Hepatocyte (in vitro differentiated cells): ENCODE measurements around the gene TCP11L1. TPM values are rescaled to one million over a fixed set of nuclear protein-coding genes. Genes with fewer than 3 reads are reported as not detected.

ENCODE experiments used
- DNase-seq: peaks from one replicate; pipeline ENCODE4 v3.0.0-alpha.2; 2016; ENCODE audit warnings: low spot score
- H2AFZ ChIP-seq: fragments of 200-600 bp; sonication (generic); 2 replicates; pipeline ENCODE4 v1.6.0; 2016; ENCODE audit warnings: antibody characterized with exemption, mild to moderate bottlenecking
- H3K27ac ChIP-seq: fragments of 200-600 bp; sonication (generic); 2 replicates; pipeline ENCODE4 v1.5.1; 2016; ENCODE audit warnings: mild to moderate bottlenecking
- H3K27me3 ChIP-seq: fragments of 200-600 bp; sonication (generic); 2 replicates; pipeline ENCODE4 v1.6.1; 2016
- H3K36me3 ChIP-seq: fragments of 200-600 bp; sonication (generic); replicated peaks from 2 replicates; pipeline ENCODE4 v1.5.1; 2016; ENCODE audit warnings: low read depth; ENCODE audit not compliant: insufficient read depth
- H3K4me1 ChIP-seq: fragments of 200-600 bp; sonication (generic); 2 replicates; pipeline ENCODE4 v1.5.1; 2016; ENCODE audit warnings: mild to moderate bottlenecking, moderate library complexity; ENCODE audit not compliant: insufficient read depth
- H3K4me2 ChIP-seq: fragments of 200-600 bp; sonication (generic); 2 replicates; pipeline ENCODE4 v1.6.0; 2016
- H3K4me3 ChIP-seq: fragments of 200-600 bp; sonication (generic); 2 replicates; pipeline ENCODE4 v1.5.1; 2016; ENCODE audit warnings: mild to moderate bottlenecking
- H3K79me2 ChIP-seq: fragments of 200-600 bp; sonication (generic); 2 replicates; pipeline ENCODE4 v1.6.0; 2017; ENCODE audit warnings: mild to moderate bottlenecking
- H3K9me2 ChIP-seq: fragments of 200-600 bp; sonication (generic); replicated peaks from 2 replicates; pipeline ENCODE4 v1.6.0; 2017; ENCODE audit warnings: mild to moderate bottlenecking; ENCODE audit not compliant: insufficient read depth
- H3K9me3 ChIP-seq: fragments of 200-600 bp; sonication (generic); 2 replicates; pipeline ENCODE4 v1.5.1; 2016; ENCODE audit warnings: low read depth, mild to moderate bottlenecking
- H4K20me1 ChIP-seq: fragments of 200-600 bp; sonication (generic); 2 replicates; pipeline ENCODE4 v1.6.0; 2016; ENCODE audit warnings: mild to moderate bottlenecking; ENCODE audit not compliant: insufficient read depth, poor library complexity, severe bottlenecking
- EZH2 ChIP-seq: fragments of 200-600 bp; sonication (generic); IDR thresholded peaks from 2 replicates; pipeline ENCODE4 v1.6.1; 2016; ENCODE audit warnings: antibody characterized with exemption, mild to moderate bottlenecking, borderline replicate concordance
- EZH2phosphoT487 ChIP-seq: fragments of 200-600 bp; sonication (generic); IDR thresholded peaks from one replicate; pipeline ENCODE4 v1.6.1; 2018; ENCODE audit warnings: antibody characterized with exemption, mild to moderate bottlenecking, low read depth, moderate library complexity; ENCODE audit not compliant: unreplicated experiment, severe bottlenecking
- WGBS: methylation state at CpG from one replicate; pipeline ENCODE4 v1.1.6; 2016; ENCODE audit warnings: low lambda C conversion rate; ENCODE audit errors: missing lambda C conversion rate; 5-methylcytosine and 5-hydroxymethylcytosine counted together
- polyA plus RNA-seq: library from polyadenylated mRNA; unstranded; fragments of >200 nt; fragmentation: Nextera tagmentation; extraction: Ambion mirVana; gene quantifications from 2 replicates; pipeline ENCODE4 v1.2.1, GENCODE V29; 2016
- total RNA-seq: library from RNA; depleted of rRNA; stranded (reverse); fragments of >200 nt; gene quantifications from 2 replicates; pipeline ENCODE4 v1.2.3, GENCODE V29; 2014
- TF ChIP-seq, protein P1 (sequence below): fragments of 200-600 bp; sonication (generic); IDR thresholded peaks from 2 replicates; pipeline ENCODE4 v1.5.1; 2016; ENCODE audit warnings: antibody characterized with exemption, mild to moderate bottlenecking; ENCODE audit not compliant: poor library complexity

TCP11L1 gene
- total and polyA plus RNA-seq, 2 experiments from 2014 or later: 9.8 to 25.5 TPM

DNA sequence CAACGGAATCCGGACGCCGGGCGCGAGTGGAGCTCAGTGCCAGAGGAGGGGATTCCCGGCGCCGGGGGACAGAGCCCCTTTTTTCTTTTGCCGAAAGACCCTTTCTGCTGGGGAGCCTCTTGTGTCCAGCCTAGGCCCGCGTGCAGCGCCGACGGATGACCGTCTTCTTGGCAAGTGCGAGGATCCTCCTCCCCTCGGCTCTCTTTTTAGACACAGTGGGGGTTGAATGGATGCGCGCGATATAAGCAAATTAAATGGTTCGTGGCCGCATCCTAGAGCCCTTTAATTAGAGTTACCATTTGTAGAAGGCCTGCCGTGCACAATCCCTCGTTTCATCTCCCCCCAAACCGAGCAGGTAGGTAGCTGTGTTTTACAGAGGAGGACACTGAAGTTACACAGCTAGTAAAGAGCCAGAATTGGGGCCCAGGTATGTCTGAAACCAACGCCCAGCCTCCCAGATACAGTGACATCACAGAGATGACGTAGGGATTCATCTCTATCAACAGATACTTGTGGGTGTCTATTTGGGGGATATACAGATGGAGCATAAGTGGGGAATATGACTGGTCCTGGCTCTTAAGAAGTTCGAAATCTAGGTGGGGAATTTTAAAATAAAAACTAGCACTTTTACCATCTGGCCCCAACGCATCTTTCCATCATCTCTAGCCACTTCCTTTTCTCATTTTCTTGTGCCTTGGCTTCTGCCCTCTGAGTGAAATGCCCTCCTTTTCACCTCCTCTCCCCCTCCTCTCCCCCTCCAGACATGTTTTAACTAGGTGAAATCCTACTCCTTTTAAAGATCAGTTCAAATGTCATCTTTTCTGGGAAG is 875 bp downstream of the TCP11L1 start:
- Histone ChIP-seq H3K9me3 (no peaks in the 10 kb centered on the region), H3K36me3 (no peaks in the 10 kb centered on the region), H3K27ac (peak overlapping the region; percentile 96), H3K27me3 (no peaks in the 10 kb centered on the region), H4K20me1 (no peaks in the 10 kb centered on the region), H3K4me2 (peak overlapping the region; percentile 83), H2AFZ (peak overlapping the region; percentile 69), H3K4me3 (peak overlapping the region; percentile 76), H3K79me2 (peaks cover 29% of the 10 kb centered on the region), H3K4me1 (peaks cover 15% of the 10 kb centered on the region), H3K9me2 (no peaks in the 10 kb centered on the region)
- peak; percentile 44 for DNase-seq
- WGBS: 9% methylated on average over 26 of the region's 30 CpGs
- TF ChIP-seq EZH2phosphoT487: no peak
- TF ChIP-seq, protein P1, sequence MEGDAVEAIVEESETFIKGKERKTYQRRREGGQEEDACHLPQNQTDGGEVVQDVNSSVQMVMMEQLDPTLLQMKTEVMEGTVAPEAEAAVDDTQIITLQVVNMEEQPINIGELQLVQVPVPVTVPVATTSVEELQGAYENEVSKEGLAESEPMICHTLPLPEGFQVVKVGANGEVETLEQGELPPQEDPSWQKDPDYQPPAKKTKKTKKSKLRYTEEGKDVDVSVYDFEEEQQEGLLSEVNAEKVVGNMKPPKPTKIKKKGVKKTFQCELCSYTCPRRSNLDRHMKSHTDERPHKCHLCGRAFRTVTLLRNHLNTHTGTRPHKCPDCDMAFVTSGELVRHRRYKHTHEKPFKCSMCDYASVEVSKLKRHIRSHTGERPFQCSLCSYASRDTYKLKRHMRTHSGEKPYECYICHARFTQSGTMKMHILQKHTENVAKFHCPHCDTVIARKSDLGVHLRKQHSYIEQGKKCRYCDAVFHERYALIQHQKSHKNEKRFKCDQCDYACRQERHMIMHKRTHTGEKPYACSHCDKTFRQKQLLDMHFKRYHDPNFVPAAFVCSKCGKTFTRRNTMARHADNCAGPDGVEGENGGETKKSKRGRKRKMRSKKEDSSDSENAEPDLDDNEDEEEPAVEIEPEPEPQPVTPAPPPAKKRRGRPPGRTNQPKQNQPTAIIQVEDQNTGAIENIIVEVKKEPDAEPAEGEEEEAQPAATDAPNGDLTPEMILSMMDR: no peak
- no peak for TF ChIP-seq EZH2

DNA sequence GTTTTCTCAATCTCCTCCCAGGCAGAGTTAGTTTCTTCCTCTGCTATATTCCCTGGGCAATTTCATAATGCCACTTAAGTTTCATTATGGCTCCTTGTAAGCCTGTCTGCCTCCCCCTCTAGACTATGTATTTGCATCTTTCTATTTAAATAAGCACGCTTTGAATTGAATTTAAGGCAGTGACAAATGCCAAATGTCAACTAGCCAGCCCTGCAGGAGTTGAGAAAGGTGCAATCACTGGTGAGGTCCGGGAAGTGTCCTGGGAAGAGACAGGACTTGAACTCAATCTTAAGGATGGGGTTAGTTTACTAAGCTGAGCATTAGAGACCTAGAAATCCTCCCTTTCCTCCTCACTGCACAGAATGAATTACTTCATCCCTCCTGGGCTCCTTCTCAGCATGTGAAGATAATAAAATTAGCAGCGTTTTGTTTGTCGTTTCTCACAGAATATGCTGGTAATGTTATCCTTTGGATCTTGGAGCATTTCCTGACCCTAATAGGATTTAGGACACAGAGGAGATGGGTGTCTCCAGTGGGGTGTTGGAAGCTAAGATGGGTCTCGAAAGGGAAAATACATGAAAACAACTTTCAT is 1.6 kb downstream of the TCP11L1 start:
- 48% methylated on average over 5 of the region's 5 CpGs for WGBS
- no peak for TF ChIP-seq EZH2phosphoT487
- no peak for TF ChIP-seq EZH2
- TF ChIP-seq, protein P1: no peak
- Histone ChIP-seq H4K20me1 (no peaks in the 10 kb centered on the region), H3K4me2 (peak overlapping the region; percentile 83), H3K27ac (peak overlapping the region; percentile 96), H3K9me2 (no peaks in the 10 kb centered on the region), H3K4me1 (peaks cover 15% of the 10 kb centered on the region), H3K4me3 (peak overlapping the region; percentile 76), H3K36me3 (no peaks in the 10 kb centered on the region), H2AFZ (no peak overlapping the region), H3K27me3 (no peaks in the 10 kb centered on the region), H3K79me2 (peaks cover 29% of the 10 kb centered on the region), H3K9me3 (no peaks in the 10 kb centered on the region)
- no peak for DNase-seq

DNA sequence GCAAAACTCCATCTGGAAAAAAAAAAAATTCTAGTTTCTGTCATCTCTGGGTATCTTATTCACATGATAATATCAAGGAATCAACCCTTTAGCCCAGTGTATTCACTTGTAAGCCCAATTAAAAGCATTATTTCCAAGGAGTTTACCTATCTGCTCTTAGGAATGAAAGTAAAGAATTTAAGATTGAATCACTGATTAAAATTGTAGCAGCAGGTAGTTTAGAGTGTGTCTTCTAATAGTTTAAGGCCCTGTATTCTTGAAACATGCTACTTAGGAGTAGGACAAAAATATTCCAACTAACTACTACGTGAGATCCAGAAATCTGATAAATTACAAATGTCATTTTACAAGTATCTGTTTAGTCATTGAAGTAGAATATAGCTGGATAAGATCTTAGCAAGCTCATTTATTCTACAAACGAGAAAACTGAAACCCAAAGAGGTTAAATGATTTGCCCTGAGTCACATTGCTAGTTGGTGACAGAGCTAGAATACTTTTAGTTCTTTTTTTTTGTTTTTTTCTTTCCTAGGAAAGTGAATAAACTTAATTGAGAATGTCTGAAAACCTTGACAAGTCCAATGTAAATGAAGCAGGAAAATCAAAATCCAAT is 4.0 kb downstream of the TCP11L1 start:
- peaks cover 33% of the 10 kb centered on the region for H3K79me2 ChIP-seq
- H3K27ac ChIP-seq: peak overlapping the region; percentile 20
- H3K36me3 ChIP-seq: no peaks in the 10 kb centered on the region
- H2AFZ ChIP-seq: no peak overlapping the region
- H4K20me1 ChIP-seq: no peaks in the 10 kb centered on the region
- H3K9me3 ChIP-seq: no peaks in the 10 kb centered on the region
- 66% methylated on average over 2 of the region's 2 CpGs for WGBS
- H3K27me3 ChIP-seq: no peaks in the 10 kb centered on the region
- H3K4me2 ChIP-seq: no peak overlapping the region
- DNase-seq: no peak
- H3K9me2 ChIP-seq: no peaks in the 10 kb centered on the region
- H3K4me1 ChIP-seq: peaks cover 15% of the 10 kb centered on the region
- TF ChIP-seq EZH2 (no peak), EZH2phosphoT487 (no peak)
- TF ChIP-seq, protein P1: no peak
- no peak overlapping the region for H3K4me3 ChIP-seq
